NCI-H1436 treated with DMSO at 0.1 percent for 48 hours (cell line): ENCODE data around the gene FARS2.
"Not testable (repeated sequence)": the region's sequence is repeated elsewhere in the genome, so short reads cannot be mapped to it uniquely, and the experiment has no call there.

Experiments
- DNase-seq: peaks from one replicate; lab custom pipeline; 2025; lab: John Stamatoyannopoulos, UW

The FARS2 gene

GRCh38 chr6:5764401-5764955, 503.2 kb downstream of the FARS2 start:
- DNase-seq = no peak

GRCh38 chr6:5765141-5765760, 503.9 kb downstream of the FARS2 start:
- DNase-seq = no peak

GRCh38 chr6:5766260-5766659, 504.9 kb downstream of the FARS2 start:
- no peak for DNase-seq

- DNase-seq = no peak
Measured at GRCh38 chr6:5767471-5767870, 506.2 kb downstream of the FARS2 start.

GRCh38 chr6:5771211-5771610, 509.9 kb downstream of the FARS2 start:
- DNase-seq = no peak

- no peak for DNase-seq
Measured at GRCh38 chr6:5771759-5772390, 510.6 kb downstream of the FARS2 start.

GRCh38 chr6:5772408-5773120, 511.3 kb downstream of the FARS2 start:
- no peak for DNase-seq

GRCh38 chr6:5776104-5776503, 514.8 kb downstream of the FARS2 start:
- DNase-seq = no peak

- no peak for DNase-seq
Measured at GRCh38 chr6:5776706-5777390, 515.5 kb downstream of the FARS2 start.

- DNase-seq = no peak
Measured at GRCh38 chr6:5778317-5778857, 517.1 kb downstream of the FARS2 start.

- DNase-seq = no peak
Measured at GRCh38 chr6:5778906-5779305, 517.6 kb downstream of the FARS2 start.

- DNase-seq = no peak
Measured at GRCh38 chr6:5781019-5781418, 519.7 kb downstream of the FARS2 start.

- DNase-seq = no peak
Measured at GRCh38 chr6:5781966-5782556, 520.7 kb downstream of the FARS2 start.

GRCh38 chr6:5782783-5783547, 521.7 kb downstream of the FARS2 start:
- no peak for DNase-seq

GRCh38 chr6:5783584-5784089, 522.3 kb downstream of the FARS2 start:
- no peak for DNase-seq

- DNase-seq = no peak
Measured at GRCh38 chr6:5785249-5785648, 523.9 kb downstream of the FARS2 start.

- no peak for DNase-seq
Measured at GRCh38 chr6:5786321-5786968, 525.1 kb downstream of the FARS2 start.

- DNase-seq = no peak
Measured at GRCh38 chr6:5786969-5787720, 525.8 kb downstream of the FARS2 start.

- not testable (repeated sequence) for DNase-seq
Measured at GRCh38 chr6:5789426-5789825, 528.1 kb downstream of the FARS2 start.
